Renal cortical epithelial cell (primary cell): Measurements from ENCODE around the gene CDH4. TPM values are rescaled to one million over a fixed set of nuclear protein-coding genes. Genes with fewer than 3 reads are reported as not detected.

Experiments
- DNase-seq: peaks from one replicate; pipeline ENCODE4 v3.0.0-alpha.2; 2011; ENCODE audit warnings: low read depth
- total RNA-seq: library from RNA; depleted of rRNA; stranded (reverse); fragments of >200 nt; gene quantifications from 2 replicates; pipeline ENCODE4 v1.2.3, GENCODE V29; 2014

CDH4 gene
- total RNA-seq, 1 donor from 2014 or later = 6.4 TPM

DNA sequence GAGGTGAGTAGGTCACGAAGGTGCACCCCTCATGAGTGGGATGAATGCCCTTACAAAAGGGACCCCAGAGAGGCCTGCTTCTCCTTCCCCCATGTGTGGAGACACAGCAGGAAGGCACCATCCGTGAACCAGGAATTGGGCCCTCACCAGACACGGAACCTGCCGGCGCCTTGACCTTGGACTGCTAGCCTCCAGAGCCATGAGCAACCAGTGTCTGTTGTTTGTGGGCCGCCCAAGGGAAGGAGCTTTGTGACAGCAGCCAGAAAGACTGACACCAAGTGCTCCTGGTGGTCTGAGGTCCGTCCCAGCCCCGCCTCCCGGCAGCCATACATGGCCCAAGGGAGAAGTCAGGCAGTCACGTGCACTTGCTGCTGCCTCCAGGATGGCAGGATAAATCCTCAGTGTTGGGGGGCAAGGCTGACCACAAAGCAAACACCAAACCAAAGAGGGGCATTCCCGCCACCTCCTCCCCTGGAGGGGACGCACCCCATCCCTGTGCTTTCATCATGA is 29.3 kb downstream of the CDH4 start:
- no peak for DNase-seq

- no peak for DNase-seq
These were observed 32.7 kb downstream of the CDH4 start for GRCh38 chr20:61284752-61285151.

GRCh38 chr20:61285152-61285645 is 33.1 kb downstream of the CDH4 start:
- no peak for DNase-seq

DNA sequence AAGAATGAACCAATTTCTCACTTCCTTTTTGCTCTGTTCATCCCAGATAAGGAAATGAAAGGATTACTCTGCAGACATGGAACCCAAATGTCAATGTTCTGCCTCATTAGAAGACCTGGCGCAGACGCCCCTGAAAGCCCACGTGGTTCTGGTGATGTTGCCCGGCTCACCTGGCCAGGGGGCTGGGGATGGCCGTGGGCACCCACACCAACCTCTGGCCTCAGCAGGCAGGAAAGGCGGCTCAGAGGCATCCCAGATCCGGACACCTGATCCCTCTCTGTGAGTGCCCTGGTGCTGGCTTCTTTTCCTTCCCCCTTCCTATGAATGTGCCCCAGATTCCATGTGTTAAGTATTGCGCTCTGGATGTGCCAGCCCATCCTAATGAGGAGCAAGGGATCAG is 33.6 kb downstream of the CDH4 start:
- DNase-seq = no peak

GRCh38 chr20:61287583-61288275 is 35.7 kb downstream of the CDH4 start:
- no peak for DNase-seq

DNA sequence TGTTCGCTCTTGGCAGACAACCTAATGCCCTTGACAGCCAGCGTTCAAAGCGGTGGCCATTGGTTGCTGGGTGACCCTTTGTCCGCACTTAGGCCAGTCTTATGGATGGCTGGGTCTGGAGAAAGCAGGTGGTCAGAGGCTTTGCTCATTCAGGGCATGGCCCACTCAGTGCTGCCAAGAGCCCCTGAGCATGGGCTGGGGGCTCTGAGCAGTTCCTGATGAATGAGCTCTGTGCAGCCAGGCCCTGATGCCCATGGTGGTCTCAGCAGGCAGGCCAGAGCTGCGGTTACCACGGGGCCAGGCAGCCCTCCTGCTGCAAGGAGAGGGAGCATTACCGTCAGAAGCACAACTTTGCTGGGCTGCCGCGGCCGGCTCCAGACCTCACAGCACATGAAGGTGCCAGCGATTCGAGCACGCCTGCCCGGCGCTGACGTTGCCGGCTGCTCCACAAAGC is 36.3 kb downstream of the CDH4 start:
- no peak for DNase-seq

DNA sequence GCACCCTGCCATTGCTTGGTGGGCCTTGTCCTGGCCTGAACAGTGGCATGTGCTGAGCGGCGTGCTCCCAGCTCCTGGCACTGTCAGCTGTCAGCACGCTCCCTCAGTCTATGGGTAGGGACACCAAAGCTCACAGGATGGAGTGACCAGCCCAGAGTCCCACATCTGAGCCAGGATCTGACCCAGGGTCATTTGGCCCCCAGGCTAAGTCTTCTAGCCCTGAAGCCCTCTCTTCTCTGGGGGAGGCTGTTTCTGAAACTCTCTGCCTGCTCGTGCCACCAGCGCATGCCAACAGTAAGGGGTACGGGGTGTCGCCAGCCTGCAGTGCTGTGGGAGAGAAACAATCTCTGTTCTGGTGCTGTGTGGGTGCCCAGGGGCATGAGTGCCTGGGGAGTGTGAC is 37.1 kb downstream of the CDH4 start:
- no peak for DNase-seq

DNA sequence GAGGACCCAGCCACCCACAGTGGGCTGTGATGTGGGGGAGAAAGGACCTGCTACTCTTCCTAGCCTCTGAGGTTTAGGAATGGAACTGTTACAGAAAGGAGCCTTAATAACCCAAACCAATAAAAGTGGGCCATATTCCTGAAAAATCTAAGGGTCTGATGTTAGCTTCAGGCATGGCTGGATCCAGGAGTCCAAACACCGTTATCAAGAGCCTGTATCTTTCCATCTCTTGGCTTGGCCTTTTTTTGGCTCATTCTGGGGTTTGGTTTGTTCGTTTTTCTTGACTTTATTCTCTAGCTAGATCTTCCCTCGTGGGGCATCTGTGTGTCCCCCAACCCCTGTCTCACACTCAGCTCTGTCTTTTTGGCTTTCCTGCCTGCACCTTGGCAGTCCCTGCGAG is 38.7 kb downstream of the CDH4 start:
- DNase-seq = no peak

DNA sequence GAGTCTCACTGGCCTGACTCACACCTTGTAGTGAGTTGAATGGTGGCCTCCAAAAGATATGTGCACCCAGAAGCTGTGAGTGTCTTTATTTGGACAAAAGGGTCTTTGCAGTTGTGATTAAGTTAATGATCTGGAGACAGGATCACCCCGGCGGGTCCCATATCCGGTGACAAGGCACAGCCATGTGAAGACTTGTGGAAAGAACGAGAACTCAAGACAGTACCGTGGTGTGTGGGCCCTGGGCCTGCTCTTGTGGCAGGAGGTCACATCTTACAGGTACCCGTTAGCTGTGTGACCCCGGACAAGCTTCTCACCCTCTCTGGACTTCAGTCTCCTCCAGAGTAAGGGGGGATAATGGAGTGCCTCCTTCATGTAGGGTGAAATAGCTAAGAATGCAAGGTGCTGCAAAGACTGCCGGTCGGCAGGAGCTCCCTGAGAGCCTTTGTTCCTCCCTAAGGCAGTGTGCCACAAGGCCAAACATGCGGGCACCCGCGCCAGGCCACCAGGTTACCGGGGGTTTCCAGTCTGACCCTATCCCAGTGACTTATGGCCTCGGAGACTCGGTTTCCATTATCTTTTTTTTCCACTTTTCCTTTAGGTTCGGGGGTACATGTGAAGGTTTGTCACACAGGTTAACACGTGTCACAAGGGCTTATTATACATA is 39.2 kb downstream of the CDH4 start:
- no peak for DNase-seq

- DNase-seq = no peak
These were observed 40.3 kb downstream of the CDH4 start for GRCh38 chr20:61292391-61292790.

- no peak for DNase-seq
These were observed 41.0 kb downstream of the CDH4 start for GRCh38 chr20:61292821-61293612.

DNA sequence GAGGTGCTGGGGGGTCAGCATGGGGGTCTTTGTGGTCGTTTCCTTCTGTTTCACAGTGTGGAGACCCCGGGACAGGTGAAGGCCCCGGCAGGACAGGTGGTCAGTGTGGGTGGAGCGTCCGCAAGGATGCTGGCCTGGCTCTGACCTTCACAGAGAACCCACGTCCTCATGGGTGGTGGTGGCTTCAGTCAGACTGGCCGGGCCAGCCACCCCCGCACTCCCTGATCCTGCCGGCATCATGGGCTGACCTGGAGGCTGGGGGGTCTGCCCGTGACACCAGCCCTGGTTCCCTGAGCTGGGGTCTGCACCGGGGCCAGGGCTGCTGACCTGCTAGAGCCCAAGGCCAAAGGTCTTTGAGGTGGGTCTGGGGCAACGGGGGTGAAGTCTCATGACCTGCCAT is 41.9 kb downstream of the CDH4 start:
- DNase-seq = no peak

DNA sequence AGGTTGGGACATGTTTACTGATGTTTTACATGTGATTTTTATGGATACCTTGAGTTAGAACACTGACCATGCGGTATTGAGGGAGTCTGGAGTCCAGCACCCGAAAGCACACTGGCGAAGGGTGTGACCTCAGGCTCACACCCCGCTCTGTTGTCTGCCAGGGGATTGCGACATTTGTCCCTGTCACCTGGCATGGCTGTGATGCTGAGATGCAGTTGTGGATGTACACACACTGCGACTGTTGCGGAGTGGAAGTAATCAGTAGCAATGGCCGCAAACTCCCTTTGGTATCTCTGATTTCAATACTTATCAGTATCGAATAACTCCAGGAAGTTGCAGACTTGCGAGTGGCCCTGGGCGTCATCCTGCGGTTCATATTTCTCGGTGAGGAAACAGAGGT is 43.2 kb downstream of the CDH4 start:
- no peak for DNase-seq

DNA sequence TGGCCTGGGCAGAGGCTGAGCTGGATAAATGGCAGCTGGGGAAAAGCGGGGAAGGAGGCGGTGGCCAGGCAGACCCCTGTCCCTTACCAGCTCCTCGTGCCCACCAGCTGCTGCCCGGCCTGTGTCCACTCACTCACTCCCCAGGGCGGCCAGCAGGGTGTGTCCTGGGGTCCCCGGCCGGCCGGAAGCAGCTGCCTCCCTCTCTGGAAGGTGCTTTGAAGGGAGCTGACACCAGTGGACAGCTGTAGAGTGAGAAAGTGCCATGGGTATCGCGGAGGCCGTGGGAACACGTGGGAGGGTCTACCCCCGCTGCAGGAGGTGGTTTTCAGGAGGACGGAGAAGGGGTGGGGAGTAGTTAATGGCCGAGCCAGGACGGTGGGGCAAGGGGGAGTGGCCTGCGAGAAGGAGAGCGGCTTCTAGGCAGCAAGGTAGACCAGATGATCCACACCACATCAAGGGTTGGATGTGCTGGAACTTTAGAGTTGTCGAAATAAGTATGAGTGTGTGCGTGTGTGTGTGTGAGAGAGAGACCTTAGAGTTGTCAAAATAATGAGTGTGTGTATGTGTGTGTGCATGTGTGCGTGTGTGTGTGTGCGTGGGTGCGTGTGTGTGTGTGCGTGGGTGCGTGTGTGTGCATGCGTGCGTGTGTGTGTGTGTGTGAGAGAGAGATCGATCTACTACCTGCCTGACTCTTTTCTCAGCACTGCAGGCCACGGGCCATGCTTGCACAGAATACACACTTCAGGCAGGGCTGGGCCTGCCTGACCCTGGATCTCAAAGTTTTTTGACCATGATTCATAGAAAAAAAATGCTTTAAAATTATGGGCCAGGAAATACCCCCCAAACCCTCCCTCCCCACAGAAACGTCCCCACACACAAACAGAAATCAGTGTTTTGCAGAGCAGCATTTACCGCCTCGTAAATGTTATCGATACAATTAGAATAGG is 43.9 kb downstream of the CDH4 start:
- no peak for DNase-seq

GRCh38 chr20:61296629-61297019 is 44.6 kb downstream of the CDH4 start:
- DNase-seq = no peak

- no peak for DNase-seq
These were observed 45.4 kb downstream of the CDH4 start for GRCh38 chr20:61297491-61297890.

GRCh38 chr20:61297986-61298385 is 45.9 kb downstream of the CDH4 start:
- DNase-seq = no peak

DNA sequence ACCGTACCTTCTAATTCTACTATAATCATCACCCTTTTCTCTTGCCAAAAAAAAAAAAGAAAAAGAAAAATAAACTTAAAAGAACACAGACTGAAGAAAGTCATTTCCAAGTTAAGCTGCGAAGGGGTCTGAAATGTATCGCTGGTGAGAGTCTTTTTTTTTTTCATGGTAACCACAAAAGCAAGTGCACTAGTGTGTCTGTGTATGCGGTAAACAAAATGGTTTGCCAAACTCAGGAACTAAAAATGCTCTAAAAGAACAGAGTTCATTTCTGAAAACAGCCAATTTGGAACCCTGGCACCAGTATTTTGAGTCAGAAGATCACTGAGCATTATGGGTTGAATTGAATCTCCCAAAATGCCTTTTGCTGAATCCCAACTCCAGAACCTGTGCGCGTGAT is 46.6 kb downstream of the CDH4 start:
- no peak for DNase-seq

DNA sequence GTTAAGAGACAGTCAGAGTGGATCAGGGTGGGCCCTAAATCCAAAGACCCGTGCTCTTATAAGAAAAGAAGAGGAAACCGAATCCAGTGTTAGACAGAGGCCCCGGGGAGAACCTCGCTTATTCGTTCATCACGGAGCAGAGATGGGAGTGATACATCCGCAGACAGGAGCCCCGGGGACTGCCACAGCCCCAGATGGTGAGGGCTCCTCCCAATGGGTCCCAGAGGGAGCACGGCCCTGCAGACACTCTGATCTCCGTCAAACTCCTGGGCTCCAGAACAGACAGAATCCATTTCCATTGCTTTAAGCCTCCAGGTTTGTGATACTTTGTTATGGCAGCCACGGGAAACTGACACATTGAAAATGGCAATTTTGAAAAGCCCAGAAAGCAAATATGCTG is 47.0 kb downstream of the CDH4 start:
- no peak for DNase-seq

DNA sequence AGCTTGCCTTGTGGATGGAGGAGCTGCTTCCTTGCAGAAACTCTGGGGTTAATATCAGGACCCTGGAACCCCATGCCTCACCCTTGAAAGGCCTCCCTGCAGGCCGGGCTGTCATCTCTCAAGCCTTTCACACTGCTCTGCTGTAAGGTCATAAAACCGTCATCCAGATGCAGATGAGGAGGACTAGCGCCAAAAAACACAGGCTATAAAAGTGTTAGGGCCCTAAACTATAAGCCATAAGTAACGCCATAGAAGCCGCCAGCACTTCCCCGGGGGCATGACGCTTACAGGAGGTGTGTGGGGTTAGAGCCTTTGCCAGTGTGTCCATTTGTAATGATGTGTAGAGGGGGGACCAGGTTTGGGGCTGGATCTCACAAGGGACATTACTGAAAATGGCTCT is 47.6 kb downstream of the CDH4 start:
- no peak for DNase-seq

- no peak for DNase-seq
These were observed 48.2 kb downstream of the CDH4 start for GRCh38 chr20:61300293-61300692.
